ENCODE results near the gene HMOX2. TPM values are rescaled to one million over a fixed set of nuclear protein-coding genes. Genes with fewer than 3 reads are reported as not detected.

HMOX2 gene
- polyA plus RNA-seq, 1 donor (not counting 4 experiments of a cell fraction or from before 2014, with no cell fraction given): 167 TPM

- FAIRE-seq: no peak
- H3K9ac ChIP-seq (ENCODE audit: control insufficient read depth, extremely low read depth, insufficient read depth, low read length): no peak overlapping the region
Measured at GRCh38 chr16:4442371-4442770, 33.8 kb upstream of the HMOX2 start.

GRCh38 chr16:4443271-4443670 is 32.9 kb upstream of the HMOX2 start:
- H3K4me2 ChIP-seq (ENCODE audit: control insufficient read depth, extremely low read depth, insufficient read depth, low read depth, low read length): no peak overlapping the region
- H3K27ac ChIP-seq (ENCODE audit: control insufficient read depth, insufficient read depth, low read length): no peak overlapping the region
- H3K27me3 ChIP-seq (ENCODE audit: control insufficient read depth, extremely low read depth, insufficient read depth, low read length): no peaks in the 10 kb centered on the region
- H4K20me1 ChIP-seq (ENCODE audit: control insufficient read depth, extremely low read depth, insufficient read depth, low read length): no peaks in the 10 kb centered on the region
- no peaks in the 10 kb centered on the region for H3K79me2 ChIP-seq (ENCODE audit: control insufficient read depth, insufficient read depth, low read length)
- no peak overlapping the region for H3K9ac ChIP-seq (ENCODE audit: control insufficient read depth, extremely low read depth, insufficient read depth, low read length)
- no peak overlapping the region for H3K4me3 ChIP-seq (ENCODE audit: control insufficient read depth in 2 of 3, extremely low read depth in 1 of 3, insufficient read depth in 2 of 3, low read depth in 1 of 3, low read length in 3 of 3)
- peaks cover 40 to 60% of the 10 kb centered on the region in 2 experiments for H3K36me3 ChIP-seq (ENCODE audit: control insufficient read depth in 2 of 2, extremely low read depth in 1 of 2, insufficient read depth in 2 of 2, low read length in 2 of 2)
- DNase-seq (ENCODE audit: low read depth, low spot score) (no peak), FAIRE-seq (no peak)
- dilution Hi-C loops (cut with MboI; ENCODE audit: extremely low pct_ligation_motif_present, low sequenced_read_pairs): no loop called here
- H2AFZ ChIP-seq (ENCODE audit: control insufficient read depth, low read length): no peak overlapping the region
- H3K9me1 ChIP-seq (ENCODE audit: control insufficient read depth, extremely low read depth, insufficient read depth, low read length): no peaks in the 10 kb centered on the region
- no peaks in the 10 kb centered on the region for H3K9me3 ChIP-seq (ENCODE audit: control insufficient read depth, low read depth, low read length)
- no peaks in the 10 kb centered on the region for H3K4me1 ChIP-seq (ENCODE audit: control insufficient read depth, extremely low read depth, insufficient read depth, low read length)
- no peak for TF ChIP-seq CTCF (optimal IDR thresholded peaks at IDR 0.05 in 1 of 3, IDR thresholded peaks at IDR 0.05 in 1 of 3, conservative IDR thresholded peaks at IDR 0.05 in 1 of 3; ENCODE audit: extremely low read depth in 1 of 3, insufficient read depth in 2 of 3, low read length in 3 of 3)
- no peak for TF ChIP-seq EZH2 (IDR thresholded peaks at IDR 0.05; ENCODE audit: low read length)

More at GRCh38 chr16:4442371-4442770, 33.8 kb upstream of the HMOX2 start:
- Histone ChIP-seq H3K27ac (ENCODE audit: control insufficient read depth, insufficient read depth, low read length) (no peak overlapping the region), H3K4me3 (ENCODE audit: control insufficient read depth in 2 of 3, extremely low read depth in 1 of 3, insufficient read depth in 2 of 3, low read depth in 1 of 3, low read length in 3 of 3) (no peak overlapping the region), H3K9me3 (ENCODE audit: control insufficient read depth, low read depth, low read length) (no peaks in the 10 kb centered on the region), H3K4me1 (ENCODE audit: control insufficient read depth, extremely low read depth, insufficient read depth, low read length) (no peaks in the 10 kb centered on the region), H3K4me2 (ENCODE audit: control insufficient read depth, extremely low read depth, insufficient read depth, low read depth, low read length) (no peak overlapping the region), H4K20me1 (ENCODE audit: control insufficient read depth, extremely low read depth, insufficient read depth, low read length) (no peaks in the 10 kb centered on the region), H3K27me3 (ENCODE audit: control insufficient read depth, extremely low read depth, insufficient read depth, low read length) (no peaks in the 10 kb centered on the region), H3K79me2 (ENCODE audit: control insufficient read depth, insufficient read depth, low read length) (peaks cover 2% of the 10 kb centered on the region), H3K9me1 (ENCODE audit: control insufficient read depth, extremely low read depth, insufficient read depth, low read length) (no peaks in the 10 kb centered on the region), H3K36me3 (ENCODE audit: control insufficient read depth in 2 of 2, extremely low read depth in 1 of 2, insufficient read depth in 2 of 2, low read length in 2 of 2) (peaks cover 45 to 60% of the 10 kb centered on the region in 2 experiments), H2AFZ (ENCODE audit: control insufficient read depth, low read length) (no peak overlapping the region)
- dilution Hi-C loops (cut with MboI; ENCODE audit: extremely low pct_ligation_motif_present, low sequenced_read_pairs): no loop called here
- TF ChIP-seq CTCF (optimal IDR thresholded peaks at IDR 0.05 in 1 of 3, IDR thresholded peaks at IDR 0.05 in 1 of 3, conservative IDR thresholded peaks at IDR 0.05 in 1 of 3; ENCODE audit: extremely low read depth in 1 of 3, insufficient read depth in 2 of 3, low read length in 3 of 3): no peak
- no peak for TF ChIP-seq EZH2 (IDR thresholded peaks at IDR 0.05; ENCODE audit: low read length)
- DNase-seq (ENCODE audit: low read depth, low spot score): no peak
